Neuronal stem cell (in vitro differentiated cells): Measurements from ENCODE around the gene DDX23.

Experiments used
- DNase-seq: peaks from one replicate; pipeline ENCODE4 v3.0.0-alpha.2; 2013; ENCODE audit warnings: low spot score
- H2AFZ ChIP-seq: one replicate; pipeline ENCODE4 v1.6.1; 2013; ENCODE audit warnings: mild to moderate bottlenecking, low read length, inconsistent platforms
- H2AK5ac ChIP-seq: 2 replicates; pipeline ENCODE4 v1.6.1; 2013; ENCODE audit warnings: low read depth, mild to moderate bottlenecking, inconsistent platforms, low read length, moderate library complexity, mixed read lengths
- H2BK120ac ChIP-seq: 2 replicates; pipeline ENCODE4 v1.6.1; 2013; ENCODE audit warnings: low read depth, mild to moderate bottlenecking, inconsistent platforms, low read length, moderate library complexity, mixed read lengths
- H2BK12ac ChIP-seq: one replicate; pipeline ENCODE4 v1.6.1; 2013; ENCODE audit warnings: low read length, inconsistent platforms
- H2BK15ac ChIP-seq: 2 replicates; pipeline ENCODE4 v1.6.1; 2013; ENCODE audit warnings: mild to moderate bottlenecking, low read length, inconsistent platforms, mixed read lengths
- H2BK5ac ChIP-seq: one replicate; pipeline ENCODE4 v1.6.1; 2013; ENCODE audit warnings: inconsistent platforms, mild to moderate bottlenecking, low read length, moderate library complexity
- H3K14ac ChIP-seq: one replicate; pipeline ENCODE4 v1.6.1; 2013; ENCODE audit warnings: low read length, inconsistent platforms
- H3K18ac ChIP-seq: 2 replicates; pipeline ENCODE4 v1.6.1; 2013; ENCODE audit warnings: low read length, inconsistent platforms
- H3K23ac ChIP-seq: 2 replicates; pipeline ENCODE4 v1.6.1; 2013; ENCODE audit warnings: low read depth, mild to moderate bottlenecking, mixed read lengths, low read length, inconsistent platforms; ENCODE audit not compliant: poor library complexity
- H3K27ac ChIP-seq: replicated peaks from 3 replicates; pipeline ENCODE4 v1.5.1; 2013; ENCODE audit warnings: low read length, inconsistent platforms
- H3K27me3 ChIP-seq, 3 experiments: 2 replicates each; pipeline ENCODE4 v1.6.1; 2013; ENCODE audit warnings: low read length in 3 of 3, mild to moderate bottlenecking in 2 of 3, inconsistent platforms in 1 of 3, low read depth in 1 of 3, mixed read lengths in 1 of 3, moderate library complexity in 1 of 3; ENCODE audit not compliant: control insufficient read depth in 3 of 3, insufficient read depth in 3 of 3
- H3K36me3 ChIP-seq, 2 donors: replicated peaks in 1 of 2; 2 replicates each; pipeline ENCODE4 v1.6.1; 2013; ENCODE audit warnings: low read length in 2 of 2; ENCODE audit not compliant: control insufficient read depth in 2 of 2, insufficient read depth in 2 of 2
- H3K4ac ChIP-seq: 2 replicates; pipeline ENCODE4 v1.6.1; 2013; ENCODE audit warnings: inconsistent platforms, mild to moderate bottlenecking, low read length, moderate library complexity
- H3K4me1 ChIP-seq, 2 donors: 1 replicate in 1 of 2; 2 replicates in 1 of 2; pipeline ENCODE4 v1.6.1; 2013; ENCODE audit warnings: low read length in 2 of 2, low read depth in 1 of 2; ENCODE audit not compliant: control insufficient read depth in 2 of 2, insufficient read depth in 1 of 2
- H3K4me2 ChIP-seq: one replicate; pipeline ENCODE4 v1.6.1; 2013; ENCODE audit warnings: mild to moderate bottlenecking, low read length, inconsistent platforms; ENCODE audit not compliant: insufficient read depth, poor library complexity, severe bottlenecking
- H3K4me3 ChIP-seq, 2 donors: 2 replicates each; pipeline ENCODE4 v1.5.1; 2013; ENCODE audit warnings: low read length in 2 of 2, mild to moderate bottlenecking in 2 of 2, inconsistent platforms in 1 of 2, moderate library complexity in 1 of 2
- H3K79me1 ChIP-seq: one replicate; pipeline ENCODE4 v1.6.1; 2013; ENCODE audit warnings: low read depth, mild to moderate bottlenecking, inconsistent platforms, low read length, moderate library complexity
- H3K9ac ChIP-seq: one replicate; pipeline ENCODE4 v1.6.1; 2013; ENCODE audit warnings: mild to moderate bottlenecking, low read depth, low read length, inconsistent platforms; ENCODE audit not compliant: poor library complexity
- H3K9me3 ChIP-seq, 2 donors: replicated peaks in 1 of 2; 2 replicates each; pipeline versions ENCODE3 to v1.6.1; 2013; ENCODE audit warnings: low read length in 2 of 2, mild to moderate bottlenecking in 2 of 2, inconsistent platforms in 1 of 2, low read depth in 1 of 2, mixed read lengths in 1 of 2, moderate library complexity in 1 of 2; ENCODE audit not compliant: control insufficient read depth in 2 of 2, insufficient read depth in 1 of 2
- H4K8ac ChIP-seq: one replicate; pipeline ENCODE4 v1.6.1; 2013; ENCODE audit warnings: low read depth, mild to moderate bottlenecking, inconsistent platforms, low read length, moderate library complexity
- H4K91ac ChIP-seq: one replicate; pipeline ENCODE4 v1.6.1; 2013; ENCODE audit warnings: low read length, low read depth, mild to moderate bottlenecking, inconsistent platforms; ENCODE audit not compliant: poor library complexity
- WGBS, 2 donors: extraction: QIAGEN DNeasy Blood & Tissue Kit; methylation state at CpG; one replicate each; pipeline ENCODE4 v1.1.7; 2013; ENCODE audit warnings: missing lambda C conversion rate in 2 of 2, mixed read lengths in 1 of 2; ENCODE audit not compliant: insufficient read length in 2 of 2, insufficient replicate concordance in 1 of 2; ENCODE audit errors: extremely low coverage in 2 of 2; 5-methylcytosine and 5-hydroxymethylcytosine counted together

The DDX23 gene

DNA sequence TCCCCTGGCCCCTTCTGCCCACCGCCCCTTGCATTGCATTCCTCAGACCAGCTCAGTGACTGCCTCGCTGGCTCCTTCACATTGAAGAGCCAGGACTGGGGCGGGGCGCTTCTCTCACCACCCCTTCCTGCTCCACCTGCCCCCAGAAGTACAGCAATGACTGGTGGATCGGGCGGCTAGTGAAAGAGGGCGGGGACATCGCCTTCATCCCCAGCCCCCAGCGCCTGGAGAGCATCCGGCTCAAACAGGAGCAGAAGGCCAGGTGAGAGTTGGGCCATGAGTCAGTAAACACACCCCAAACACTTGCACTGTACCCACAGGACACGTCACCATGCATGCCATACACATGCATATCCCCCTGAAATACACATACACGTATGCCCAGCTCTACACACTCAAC is 27.9 kb downstream of the DDX23 start:
- H3K79me1 ChIP-seq = no peaks in the 10 kb centered on the region
- WGBS, 2 donors = 100% methylated on average over 1 of the region's 12 CpGs; no CpG with 5 or more reads in 1 of the 2 donors
- H3K4ac ChIP-seq = no peak overlapping the region
- no peak overlapping the region for H2AK5ac ChIP-seq
- H3K4me3 ChIP-seq = no peak overlapping the region
- peaks cover under 1 to 12% of the 10 kb centered on the region in 2 donors for H3K4me1 ChIP-seq
- H3K9ac ChIP-seq = no peak overlapping the region
- no peak overlapping the region for H3K27ac ChIP-seq
- no peak overlapping the region for H4K8ac ChIP-seq
- no peak overlapping the region for H3K18ac ChIP-seq
- H3K4me2 ChIP-seq = no peak overlapping the region
- H2BK5ac ChIP-seq = no peak overlapping the region
- H2BK15ac ChIP-seq = no peak overlapping the region
- H2AFZ ChIP-seq = no peak overlapping the region
- no peak overlapping the region for H3K14ac ChIP-seq
- DNase-seq = no peak
- no peak overlapping the region for H2BK12ac ChIP-seq
- H3K23ac ChIP-seq = no peak overlapping the region
- H2BK120ac ChIP-seq = no peak overlapping the region
- no peak overlapping the region for H4K91ac ChIP-seq
- H3K27me3 ChIP-seq = no peaks in the 10 kb centered on the region
- no peaks in the 10 kb centered on the region for H3K9me3 ChIP-seq
- H3K36me3 ChIP-seq = peaks cover 43 to 71% of the 10 kb centered on the region in 2 donors

DNA sequence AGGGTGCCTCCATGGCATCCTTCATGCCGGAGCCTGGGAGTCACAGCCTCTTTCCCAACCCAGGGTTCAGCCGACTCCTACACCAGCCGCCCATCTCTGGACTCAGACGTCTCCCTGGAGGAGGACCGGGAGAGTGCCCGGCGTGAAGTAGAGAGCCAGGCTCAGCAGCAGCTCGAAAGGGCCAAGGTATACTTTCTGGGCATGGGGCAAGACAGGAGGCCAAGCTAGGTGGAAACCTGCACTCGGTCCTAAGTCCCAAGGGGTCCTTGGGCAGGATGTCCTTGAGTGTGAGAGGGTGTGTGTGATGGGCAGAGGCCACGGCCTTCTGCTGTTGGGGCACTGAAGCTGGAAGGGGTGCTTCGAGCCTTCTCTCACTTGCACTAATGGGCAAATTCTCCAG is 28.7 kb downstream of the DDX23 start:
- H3K4me3 ChIP-seq = no peak overlapping the region

DNA sequence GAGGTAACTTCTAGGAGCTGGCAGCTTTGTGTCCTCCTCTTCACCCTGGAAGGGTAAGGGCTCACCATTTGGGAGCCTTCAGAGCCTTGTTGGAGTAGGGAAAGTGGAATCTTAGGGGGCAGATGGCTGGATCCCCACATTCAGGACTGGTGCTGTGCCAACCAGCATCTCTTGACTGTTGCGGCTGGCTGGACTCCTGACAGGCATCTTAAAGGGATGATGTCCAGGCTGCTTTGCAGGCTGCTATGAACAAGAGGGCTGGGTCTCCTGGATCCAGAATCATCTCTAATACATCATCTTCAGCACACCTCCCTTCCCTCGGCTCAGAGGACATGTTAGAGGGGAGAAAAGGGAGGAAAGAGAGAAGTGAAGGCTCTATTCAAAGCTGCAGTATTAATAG is 29.3 kb downstream of the DDX23 start:
- H2BK120ac ChIP-seq = no peak overlapping the region
- no peak overlapping the region for H2BK12ac ChIP-seq
- no peak overlapping the region for H4K8ac ChIP-seq
- H3K4me3 ChIP-seq = no peak overlapping the region
- H3K27me3 ChIP-seq = no peaks in the 10 kb centered on the region
- peaks cover 2% of the 10 kb centered on the region for H3K79me1 ChIP-seq
- no peak overlapping the region for H2AFZ ChIP-seq
- H3K9ac ChIP-seq = no peak overlapping the region
- peaks cover 30 to 57% of the 10 kb centered on the region in 2 donors for H3K36me3 ChIP-seq
- no peak overlapping the region for H4K91ac ChIP-seq
- no peak overlapping the region for H3K18ac ChIP-seq
- no CpG with 5 or more reads among the region's 2 CpGs for WGBS, 2 donors
- no peak overlapping the region for H3K4me2 ChIP-seq
- H2BK15ac ChIP-seq = no peak overlapping the region
- H2BK5ac ChIP-seq = no peak overlapping the region
- H3K27ac ChIP-seq = no peak overlapping the region
- H2AK5ac ChIP-seq = no peak overlapping the region
- H3K14ac ChIP-seq = no peak overlapping the region
- no peaks in the 10 kb centered on the region for H3K9me3 ChIP-seq
- H3K4me1 ChIP-seq = peaks cover 5 to 16% of the 10 kb centered on the region in 2 donors
- DNase-seq = no peak
- no peak overlapping the region for H3K4ac ChIP-seq
- no peak overlapping the region for H3K23ac ChIP-seq

More for the DNA sequence above, 28.7 kb downstream of the DDX23 start:
- Histone ChIP-seq H3K4ac (no peak overlapping the region), H2AK5ac (no peak overlapping the region), H3K23ac (peak overlapping the region; percentile 17), H2BK5ac (no peak overlapping the region), H3K79me1 (no peaks in the 10 kb centered on the region), H3K14ac (no peak overlapping the region), H2BK15ac (no peak overlapping the region), H2BK12ac (no peak overlapping the region), H3K9me3 (no peaks in the 10 kb centered on the region), H3K27me3 (no peaks in the 10 kb centered on the region), H2BK120ac (no peak overlapping the region), H4K91ac (no peak overlapping the region), H3K4me1 (peaks cover 3 to 13% of the 10 kb centered on the region in 2 donors), H4K8ac (no peak overlapping the region), H3K27ac (no peak overlapping the region), H2AFZ (no peak overlapping the region), H3K18ac (no peak overlapping the region), H3K36me3 (peaks cover 35 to 63% of the 10 kb centered on the region in 2 donors), H3K4me2 (no peak overlapping the region), H3K9ac (no peak overlapping the region)
- DNase-seq = no peak
- WGBS, 2 donors = no CpG with 5 or more reads among the region's 11 CpGs

DNA sequence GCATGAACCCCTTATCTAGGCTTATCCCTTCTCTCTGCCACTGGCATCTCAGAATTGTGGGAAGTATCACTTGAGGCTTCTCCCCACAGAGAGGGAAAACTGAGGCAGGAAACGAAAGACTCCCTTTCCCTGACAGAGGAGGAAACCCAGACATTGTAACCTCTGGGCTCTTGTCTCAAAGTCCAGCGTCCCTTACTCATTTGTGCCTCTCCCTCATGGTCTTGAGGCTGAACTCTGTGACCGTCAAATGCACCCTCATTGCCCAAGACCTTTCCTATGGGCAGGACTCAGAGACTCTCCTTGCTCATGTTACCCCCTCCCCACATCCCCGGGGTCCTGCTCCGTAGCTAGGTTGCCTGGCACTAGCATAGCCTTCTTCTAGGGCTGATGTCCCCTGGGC is 29.8 kb downstream of the DDX23 start:
- Histone ChIP-seq H3K27ac (no peak overlapping the region), H3K4me2 (no peak overlapping the region), H4K8ac (no peak overlapping the region), H3K9ac (no peak overlapping the region), H2BK5ac (no peak overlapping the region), H3K9me3 (no peaks in the 10 kb centered on the region), H3K14ac (no peak overlapping the region), H2BK12ac (no peak overlapping the region), H3K27me3 (peaks cover 0 to 5% (median 0%) of the 10 kb centered on the region in 3 experiments), H3K23ac (no peak overlapping the region), H3K18ac (no peak overlapping the region), H3K4ac (no peak overlapping the region), H3K36me3 (peaks cover 25 to 51% of the 10 kb centered on the region in 2 donors), H3K4me1 (peaks cover 11 to 20% of the 10 kb centered on the region in 2 donors), H2BK15ac (no peak overlapping the region), H3K79me1 (peaks cover 2% of the 10 kb centered on the region), H2BK120ac (no peak overlapping the region), H4K91ac (no peak overlapping the region), H2AFZ (no peak overlapping the region), H2AK5ac (no peak overlapping the region), H3K4me3 (no peak overlapping the region)
- DNase-seq = no peak
- WGBS, 2 donors = no CpG with 5 or more reads among the region's 5 CpGs
